ENCODE measurements around the gene TMEM120A.

DNA sequence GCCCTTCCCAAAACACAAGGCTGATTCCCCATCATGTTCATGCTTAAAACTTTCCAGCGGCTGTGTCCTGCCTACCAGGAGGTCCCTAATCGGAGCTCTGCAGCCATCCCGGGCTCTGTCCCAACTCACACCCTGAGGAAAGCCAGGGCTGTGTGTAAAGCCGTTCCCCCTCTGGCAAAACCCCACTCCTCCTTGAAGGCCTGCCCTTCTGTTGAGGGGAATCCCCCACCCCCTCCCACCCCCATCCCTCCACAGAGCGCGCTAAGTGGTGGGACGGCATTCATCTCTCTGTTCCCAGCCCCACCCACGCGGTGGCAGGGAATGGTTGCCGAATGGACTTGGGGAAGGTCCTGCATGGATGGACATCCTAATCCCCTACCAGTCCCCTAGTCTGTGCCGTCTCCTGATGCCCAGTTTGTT lies 667 bp upstream of the TMEM120A start:
- TF ChIP-seq TOX (CRISPR knock-in tag; IDR thresholded peaks at IDR 0.05; ENCODE audit: borderline replicate concordance) (no peak), BACH2 (CRISPR knock-in tag; IDR thresholded peaks at IDR 0.05; ENCODE audit: borderline replicate concordance) (no peak), ZFP3 (CRISPR knock-in tag; IDR thresholded peaks at IDR 0.05) (no peak), CSDC2 (CRISPR knock-in tag; IDR thresholded peaks at IDR 0.05) (no peak), RARB (CRISPR knock-in tag; IDR thresholded peaks at IDR 0.05) (no peak), ESRRG (CRISPR knock-in tag; IDR thresholded peaks at IDR 0.05) (no peak), ZC3H10 (CRISPR knock-in tag; IDR thresholded peaks at IDR 0.05) (no peak)
- TF ChIP-seq, protein P1, sequence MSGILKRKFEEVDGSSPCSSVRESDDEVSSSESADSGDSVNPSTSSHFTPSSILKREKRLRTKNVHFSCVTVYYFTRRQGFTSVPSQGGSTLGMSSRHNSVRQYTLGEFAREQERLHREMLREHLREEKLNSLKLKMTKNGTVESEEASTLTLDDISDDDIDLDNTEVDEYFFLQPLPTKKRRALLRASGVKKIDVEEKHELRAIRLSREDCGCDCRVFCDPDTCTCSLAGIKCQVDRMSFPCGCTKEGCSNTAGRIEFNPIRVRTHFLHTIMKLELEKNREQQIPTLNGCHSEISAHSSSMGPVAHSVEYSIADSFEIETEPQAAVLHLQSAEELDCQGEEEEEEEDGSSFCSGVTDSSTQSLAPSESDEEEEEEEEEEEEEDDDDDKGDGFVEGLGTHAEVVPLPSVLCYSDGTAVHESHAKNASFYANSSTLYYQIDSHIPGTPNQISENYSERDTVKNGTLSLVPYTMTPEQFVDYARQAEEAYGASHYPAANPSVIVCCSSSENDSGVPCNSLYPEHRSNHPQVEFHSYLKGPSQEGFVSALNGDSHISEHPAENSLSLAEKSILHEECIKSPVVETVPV (CRISPR knock-in tag; IDR thresholded peaks at IDR 0.05) = no peak
- TF ChIP-seq, protein P2, sequence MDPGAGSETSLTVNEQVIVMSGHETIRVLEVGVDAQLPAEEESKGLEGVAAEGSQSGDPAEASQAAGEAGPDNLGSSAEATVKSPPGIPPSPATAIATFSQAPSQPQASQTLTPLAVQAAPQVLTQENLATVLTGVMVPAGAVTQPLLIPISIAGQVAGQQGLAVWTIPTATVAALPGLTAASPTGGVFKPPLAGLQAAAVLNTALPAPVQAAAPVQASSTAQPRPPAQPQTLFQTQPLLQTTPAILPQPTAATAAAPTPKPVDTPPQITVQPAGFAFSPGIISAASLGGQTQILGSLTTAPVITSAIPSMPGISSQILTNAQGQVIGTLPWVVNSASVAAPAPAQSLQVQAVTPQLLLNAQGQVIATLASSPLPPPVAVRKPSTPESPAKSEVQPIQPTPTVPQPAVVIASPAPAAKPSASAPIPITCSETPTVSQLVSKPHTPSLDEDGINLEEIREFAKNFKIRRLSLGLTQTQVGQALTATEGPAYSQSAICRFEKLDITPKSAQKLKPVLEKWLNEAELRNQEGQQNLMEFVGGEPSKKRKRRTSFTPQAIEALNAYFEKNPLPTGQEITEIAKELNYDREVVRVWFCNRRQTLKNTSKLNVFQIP (CRISPR knock-in tag; IDR thresholded peaks at IDR 0.05; ENCODE audit: borderline replicate concordance, low read depth) = no peak

Measured in SK-N-SH treated with all-trans-retinoic acid at 6 μM for 48 hours (cell line).